Measurements from ENCODE around the gene LKAAEAR1. TPM values are rescaled to one million over a fixed set of nuclear protein-coding genes. Genes with fewer than 3 reads are reported as not detected.

LKAAEAR1 gene
- total and polyA plus RNA-seq, 9 of the 15 experiments (the other 6 are each of a cell fraction or from before 2014, with no cell fraction given): not detected

DNA sequence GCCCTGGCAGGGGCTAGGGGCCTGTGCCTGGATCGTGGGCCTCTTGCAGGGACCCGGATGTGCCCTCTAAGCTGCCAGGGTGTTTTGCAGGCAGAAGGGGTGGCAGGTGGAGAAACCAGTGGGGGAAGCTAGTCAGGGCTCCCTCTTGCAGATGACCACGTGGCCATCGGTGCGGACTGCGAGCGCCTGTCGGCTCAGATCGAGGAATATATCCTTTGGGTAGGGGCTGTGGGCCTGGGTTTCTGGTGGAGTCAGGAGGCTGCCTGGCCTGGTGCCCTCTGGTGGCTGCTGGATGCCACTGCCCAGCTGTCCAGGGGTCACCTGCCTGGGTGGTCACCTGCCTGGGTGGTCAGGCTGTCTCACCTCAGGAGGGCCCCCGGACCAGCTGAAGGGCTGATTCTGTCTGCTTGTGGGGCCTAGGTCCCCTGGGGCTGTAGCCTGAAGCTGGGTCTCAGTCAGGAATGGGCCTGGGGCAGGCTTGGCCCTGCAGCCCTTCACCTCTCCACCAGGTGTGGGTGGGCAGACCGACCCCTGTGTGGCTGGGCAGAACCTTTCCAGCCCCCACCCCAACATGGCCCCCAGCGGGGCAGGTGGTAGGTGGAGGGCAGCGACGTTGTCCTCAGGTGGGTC lies 14.5 kb downstream of the LKAAEAR1 start:
- ATAC-seq: peak; percentile 69
- WGBS (ENCODE audit: insufficient coverage, low coverage, missing lambda C conversion rate): 32% methylated on average over 14 of the region's 14 CpGs
- CTCF ChIA-PET (ENCODE audit: low intra/inter-chr PET ratio): no interaction called here
- FAIRE-seq: peak; percentile 76
- no peaks in the 10 kb centered on the region for H4K20me1 ChIP-seq (replicated peaks; ENCODE audit: control insufficient read depth, insufficient read depth, low read length)
- BruUV-seq (replicated peaks): no TSS peak
- peaks cover 20 to 93% of the 10 kb centered on the region in 2 experiments for H3K4me1 ChIP-seq (replicated peaks in 1 of 2; ENCODE audit: control insufficient read depth in 2 of 2, insufficient read depth in 2 of 2, low read length in 2 of 2)
- H2AFZ ChIP-seq (ENCODE audit: low read depth, low read length): no peak overlapping the region
- no peaks in the 10 kb centered on the region for H3K9me3 ChIP-seq (replicated peaks; ENCODE audit: control insufficient read depth, insufficient read depth, low read depth, low read length)
- H3K27me3 ChIP-seq (ENCODE audit: control insufficient read depth in 2 of 2, insufficient read depth in 2 of 2, low read length in 2 of 2): no peaks in the 10 kb centered on the region
- H3K79me2 ChIP-seq (ENCODE audit: control insufficient read depth, insufficient read depth, low read length): no peaks in the 10 kb centered on the region
- H3K27ac ChIP-seq (ENCODE audit: extremely low read depth, low read depth, low read length): no peak overlapping the region
- in situ Hi-C loops (cut with MboI): no loop called here
- H3K9ac ChIP-seq (ENCODE audit: insufficient read depth in 1 of 2, low read depth in 2 of 2, low read length in 2 of 2): peak overlapping the region in 1 of 2 experiments; percentile 14; a peak in 2 of 4 replicates
- intact Hi-C loops (cut with micrococcal nuclease): no loop called here
- POLR2A ChIA-PET: interaction anchor here (0.6 kb wide), 1 partner anchor 1000 kb away, joined by 3 read pairs; no protein-coding TSS in a partner anchor
- H3K4me2 ChIP-seq (ENCODE audit: insufficient read depth, low read length): no peak overlapping the region
- peaks cover 3% of the 10 kb centered on the region for H3K9me1 ChIP-seq (ENCODE audit: control insufficient read depth, insufficient read depth, low read length)
- H3K36me3 ChIP-seq (ENCODE audit: control insufficient read depth, insufficient read depth, low read length): peaks cover 8% of the 10 kb centered on the region; the same call in 1 of the 3 replicates
- peak in 3 of 4 experiments; percentile 57 to 70 (median 63) for DNase-seq (ENCODE audit: extremely low read depth in 1 of 4, low spot score in 3 of 4)
- no peak overlapping the region for H3K4me3 ChIP-seq
- TF ChIP-seq E2F3 (CRISPR knock-in tag; IDR thresholded peaks at IDR 0.05): no peak
- TF ChIP-seq, protein P1, sequence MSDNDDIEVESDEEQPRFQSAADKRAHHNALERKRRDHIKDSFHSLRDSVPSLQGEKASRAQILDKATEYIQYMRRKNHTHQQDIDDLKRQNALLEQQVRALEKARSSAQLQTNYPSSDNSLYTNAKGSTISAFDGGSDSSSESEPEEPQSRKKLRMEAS (CRISPR knock-in tag; IDR thresholded peaks at IDR 0.05): no peak
- TF ChIP-seq EHMT2 (IDR thresholded peaks at IDR 0.05): no peak
- TF ChIP-seq ZBTB7A (IDR thresholded peaks at IDR 0.05; ENCODE audit: borderline replicate concordance, control insufficient read depth, low read depth, low read length): peak; percentile 54; the same call in 1 of the 2 replicates
- TF ChIP-seq PTRF (tag; IDR thresholded peaks at IDR 0.05): no peak
- peak; percentile 28; the same call in 1 of the 2 replicates for TF ChIP-seq REST (IDR thresholded peaks at IDR 0.05; ENCODE audit: borderline replicate concordance)
- no peak for TF ChIP-seq REST (CRISPR knock-in tag; IDR thresholded peaks at IDR 0.05; ENCODE audit: low read depth)
- TF ChIP-seq, protein P2, sequence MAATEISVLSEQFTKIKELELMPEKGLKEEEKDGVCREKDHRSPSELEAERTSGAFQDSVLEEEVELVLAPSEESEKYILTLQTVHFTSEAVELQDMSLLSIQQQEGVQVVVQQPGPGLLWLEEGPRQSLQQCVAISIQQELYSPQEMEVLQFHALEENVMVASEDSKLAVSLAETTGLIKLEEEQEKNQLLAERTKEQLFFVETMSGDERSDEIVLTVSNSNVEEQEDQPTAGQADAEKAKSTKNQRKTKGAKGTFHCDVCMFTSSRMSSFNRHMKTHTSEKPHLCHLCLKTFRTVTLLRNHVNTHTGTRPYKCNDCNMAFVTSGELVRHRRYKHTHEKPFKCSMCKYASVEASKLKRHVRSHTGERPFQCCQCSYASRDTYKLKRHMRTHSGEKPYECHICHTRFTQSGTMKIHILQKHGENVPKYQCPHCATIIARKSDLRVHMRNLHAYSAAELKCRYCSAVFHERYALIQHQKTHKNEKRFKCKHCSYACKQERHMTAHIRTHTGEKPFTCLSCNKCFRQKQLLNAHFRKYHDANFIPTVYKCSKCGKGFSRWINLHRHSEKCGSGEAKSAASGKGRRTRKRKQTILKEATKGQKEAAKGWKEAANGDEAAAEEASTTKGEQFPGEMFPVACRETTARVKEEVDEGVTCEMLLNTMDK (IDR thresholded peaks at IDR 0.05; ENCODE audit: borderline replicate concordance, insufficient read depth, low read depth, low read length, poor library complexity, severe bottlenecking): peak; percentile 53
- peak; percentile 32; the same call in 1 of the 2 replicates for TF ChIP-seq POLR2G (IDR thresholded peaks at IDR 0.05; ENCODE audit: low read depth, low read length)
- no peak for TF ChIP-seq HEY1 (CRISPR knock-in tag; IDR thresholded peaks at IDR 0.05; ENCODE audit: borderline replicate concordance)
- TF ChIP-seq RBM34 (IDR thresholded peaks at IDR 0.05; ENCODE audit: borderline replicate concordance, insufficient read depth, low read length): no peak

Data from K562 (cell line).